Measurements from ENCODE around the gene TMEM271.
"Not testable (repeated sequence)": the region's sequence is repeated elsewhere in the genome, so short reads cannot be mapped to it uniquely, and the experiment has no call there.

The TMEM271 gene

GRCh38 chr4:561426-561825, 14.7 kb downstream of the TMEM271 start:
- no peak for DNase-seq

GRCh38 chr4:560731-561291, 15.3 kb downstream of the TMEM271 start:
- no peak for DNase-seq

- DNase-seq: no peak
Observed at GRCh38 chr4:560061-560460, 16.0 kb downstream of the TMEM271 start.

GRCh38 chr4:555566-556275, 20.4 kb downstream of the TMEM271 start:
- no peak for DNase-seq

GRCh38 chr4:554793-555320, 21.2 kb downstream of the TMEM271 start:
- not testable (repeated sequence) for DNase-seq

- DNase-seq: no peak
Observed at GRCh38 chr4:552019-552418, 24.1 kb downstream of the TMEM271 start.

GRCh38 chr4:550268-550667, 25.8 kb downstream of the TMEM271 start:
- DNase-seq: not testable (repeated sequence)

GRCh38 chr4:548976-549375, 27.1 kb downstream of the TMEM271 start:
- DNase-seq: no peak

GRCh38 chr4:545612-546011, 30.5 kb downstream of the TMEM271 start:
- DNase-seq: no peak

GRCh38 chr4:544386-545105, 31.5 kb downstream of the TMEM271 start:
- DNase-seq: no peak

GRCh38 chr4:541271-541670, 34.8 kb downstream of the TMEM271 start:
- DNase-seq: no peak

GRCh38 chr4:538542-539142, 37.5 kb downstream of the TMEM271 start:
- no peak for DNase-seq

- DNase-seq: no peak
Observed at GRCh38 chr4:537436-538264, 38.4 kb downstream of the TMEM271 start.

- DNase-seq: no peak
Observed at GRCh38 chr4:536351-536972, 39.6 kb downstream of the TMEM271 start.

GRCh38 chr4:535924-536281, 40.2 kb downstream of the TMEM271 start:
- DNase-seq: no peak

GRCh38 chr4:535181-535923, 40.7 kb downstream of the TMEM271 start:
- DNase-seq: no peak

GRCh38 chr4:534576-535151, 41.4 kb downstream of the TMEM271 start:
- no peak for DNase-seq

- DNase-seq: no peak
Observed at GRCh38 chr4:534101-534575, 42.0 kb downstream of the TMEM271 start.

GRCh38 chr4:533318-534100, 42.6 kb downstream of the TMEM271 start:
- no peak for DNase-seq

Measured in stimulated activated CD4-positive, alpha-beta T cell treated with anti-CD3 and anti-CD28 coated beads, Interleukin-12 subunit alpha, Interleukin-12 subunit beta, amount 100 ng/mL, for 4 hours (primary cell).